HG03045 (cell line): ENCODE data around the gene MCC.

ENCODE experiments used
- ATAC-seq: cut with Tn5 transposase; IDR thresholded peaks from one replicate; pipeline ENCODE4 v1.9.1; 2021; ENCODE audit warnings: mild to moderate bottlenecking, moderate library complexity; ENCODE audit not compliant: unreplicated experiment

MCC gene

DNA sequence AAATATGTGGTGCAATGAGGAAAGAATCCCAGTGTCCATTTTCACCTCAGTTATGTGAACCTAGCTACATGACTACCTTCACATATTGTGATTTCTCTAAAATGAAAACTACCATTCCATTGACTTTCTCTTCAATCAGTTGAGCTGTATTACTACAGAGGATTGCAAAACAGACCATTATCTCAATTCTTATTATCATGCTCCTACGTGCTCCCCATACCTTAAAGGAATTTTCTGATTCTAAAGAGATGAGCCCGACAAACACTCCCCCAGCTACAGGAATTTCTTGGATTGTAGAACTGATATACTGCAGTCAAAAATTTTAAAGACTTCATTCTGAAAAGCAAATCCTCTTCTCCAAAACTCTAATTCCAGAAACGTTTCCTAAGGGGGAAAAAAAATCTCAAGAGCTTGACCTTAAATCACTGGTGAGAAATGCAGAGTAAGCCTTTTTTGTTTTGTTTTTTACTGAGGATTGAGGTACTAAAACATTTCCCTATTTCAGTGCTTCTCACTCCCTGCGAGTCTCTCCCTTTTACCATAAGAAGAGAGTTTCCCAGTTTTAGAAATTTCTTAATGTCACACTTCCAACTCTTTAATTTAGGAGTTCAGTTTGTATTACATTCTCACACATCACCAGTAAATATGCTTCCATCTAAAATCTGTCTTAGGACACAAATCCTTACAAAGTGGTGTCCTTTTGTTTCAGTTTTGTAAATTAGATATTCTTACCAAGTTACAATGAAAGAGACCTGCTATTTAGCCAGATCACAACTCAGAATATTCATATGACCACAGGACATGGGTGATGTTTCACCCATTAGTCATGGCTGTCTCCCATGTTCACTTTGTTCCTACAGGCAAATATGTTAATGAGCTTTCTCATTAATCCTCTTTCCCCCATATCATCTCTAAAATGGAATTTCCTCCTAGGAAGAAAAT lies 257.3 kb downstream of the MCC start:
- no peak for ATAC-seq

DNA sequence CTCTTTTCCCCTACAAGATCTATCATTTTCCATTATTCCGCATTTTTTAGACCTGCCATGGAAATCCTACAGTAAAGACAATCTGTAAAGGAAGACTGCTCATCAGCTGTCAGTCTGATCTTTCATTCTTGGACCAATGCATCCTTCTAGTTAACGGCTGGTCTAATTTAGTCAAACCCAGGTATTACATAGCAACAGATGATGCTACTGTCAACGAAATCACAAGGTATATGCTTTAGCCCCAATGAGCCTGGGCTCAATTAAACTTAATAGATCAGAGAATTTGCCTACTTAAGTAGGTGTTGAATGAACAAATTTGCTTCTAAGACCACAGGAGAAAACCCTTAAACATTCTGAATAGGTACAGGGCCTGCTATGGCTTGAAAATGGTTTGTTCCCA lies 260.5 kb downstream of the MCC start:
- no peak for ATAC-seq

DNA sequence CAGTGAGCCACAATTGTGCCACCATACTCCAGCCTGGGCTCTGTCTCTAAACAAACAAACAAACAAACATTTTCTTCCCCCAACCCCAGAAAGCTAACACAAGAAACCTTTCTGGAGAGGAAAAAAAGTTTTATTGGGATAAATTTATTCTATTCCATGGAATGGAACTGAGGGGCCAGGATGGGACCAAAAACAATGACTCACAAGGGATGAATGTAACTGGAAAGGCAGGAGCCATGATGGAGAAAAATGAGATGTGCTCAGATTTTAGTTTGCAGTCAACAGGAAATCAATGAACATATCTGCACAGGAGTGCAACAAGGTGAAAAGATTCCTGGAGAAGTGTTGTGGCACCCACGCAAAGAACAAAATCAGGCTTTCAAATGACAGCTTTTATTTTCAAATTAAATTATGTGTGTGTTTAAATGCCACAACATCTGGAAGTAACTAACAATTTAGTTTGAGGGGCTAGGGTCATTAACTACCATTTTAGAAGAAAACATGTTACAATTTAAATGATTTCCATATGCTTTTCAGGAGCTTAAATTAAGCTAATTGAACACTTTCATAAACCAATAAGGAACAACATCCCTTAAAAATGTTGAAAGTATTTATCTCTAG lies 262.0 kb downstream of the MCC start:
- ATAC-seq = no peak

DNA sequence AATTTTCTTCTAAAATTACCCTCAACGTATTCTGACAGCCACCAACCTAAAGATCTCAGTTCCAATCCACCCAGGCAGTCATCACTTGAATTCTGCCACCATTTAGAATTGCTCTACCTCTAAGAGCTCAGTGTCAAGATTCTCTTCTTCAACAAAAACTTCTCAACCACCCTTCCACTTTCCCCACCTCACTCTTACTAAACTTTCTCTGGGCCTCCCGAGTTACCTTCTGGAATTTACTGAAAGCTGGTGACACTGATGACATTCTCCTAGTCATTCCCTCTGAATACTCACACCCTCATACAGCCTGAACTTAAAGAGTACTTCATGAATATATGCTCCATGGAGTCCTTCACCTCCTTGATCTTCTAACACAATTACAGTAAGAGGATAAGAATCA lies 263.0 kb downstream of the MCC start:
- no peak for ATAC-seq

DNA sequence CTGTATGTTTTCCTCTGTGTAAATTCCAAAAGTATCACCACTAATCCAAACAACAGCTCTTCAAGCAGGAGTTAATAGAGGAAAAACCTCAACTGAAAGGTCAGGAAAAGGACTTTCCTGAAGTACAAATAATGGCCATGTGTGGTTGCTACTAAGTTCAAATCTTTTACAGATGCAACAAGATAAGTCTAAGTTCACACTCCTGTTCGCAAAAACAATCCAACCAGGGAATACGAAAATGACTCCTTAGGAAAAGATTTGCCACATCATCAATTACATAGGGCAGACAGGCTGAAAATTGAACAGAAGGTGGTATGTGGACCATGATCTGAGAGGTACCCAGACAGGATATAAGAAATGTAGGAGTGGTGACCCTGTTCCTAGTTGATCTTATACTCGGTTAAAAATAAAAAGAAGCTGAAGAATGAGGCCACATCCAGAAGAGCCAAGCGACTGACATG lies 263.6 kb downstream of the MCC start:
- ATAC-seq = no peak

DNA sequence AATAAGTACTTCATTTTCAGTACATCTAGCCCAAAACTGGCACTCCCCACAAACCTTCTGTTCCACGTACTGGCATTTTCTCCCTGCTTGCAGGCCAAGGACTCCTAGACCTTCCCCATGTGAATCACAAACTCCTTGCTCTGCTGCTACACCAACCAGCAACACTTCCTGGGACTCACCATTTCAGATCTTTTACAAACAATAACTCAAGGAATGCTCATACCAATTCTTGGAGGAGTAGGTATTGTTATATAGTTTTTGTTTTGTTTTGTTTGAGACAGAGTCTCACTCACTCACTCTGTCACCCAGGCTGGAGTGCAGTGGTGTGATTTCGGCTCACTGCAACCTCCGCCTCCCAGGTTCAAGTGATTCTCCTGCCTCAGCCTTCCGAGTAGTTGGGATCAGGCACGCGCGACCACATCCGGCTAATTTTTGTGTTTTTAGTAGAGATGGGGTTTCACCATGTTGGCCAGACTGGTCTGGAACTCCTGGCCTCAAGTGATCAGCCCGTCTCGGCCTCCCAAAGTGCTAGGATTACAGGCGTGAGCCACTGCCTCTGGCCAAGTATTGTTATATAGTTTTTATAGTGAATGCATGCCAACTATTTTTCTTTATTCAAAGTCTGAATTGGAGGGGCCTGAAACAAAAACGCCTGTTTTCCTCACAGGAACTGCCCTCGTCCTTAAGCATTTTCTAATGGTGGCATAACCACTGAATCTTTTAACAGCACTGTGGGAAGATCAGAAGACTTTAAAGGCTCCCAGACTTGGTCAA lies 264.2 kb downstream of the MCC start:
- no peak for ATAC-seq

DNA sequence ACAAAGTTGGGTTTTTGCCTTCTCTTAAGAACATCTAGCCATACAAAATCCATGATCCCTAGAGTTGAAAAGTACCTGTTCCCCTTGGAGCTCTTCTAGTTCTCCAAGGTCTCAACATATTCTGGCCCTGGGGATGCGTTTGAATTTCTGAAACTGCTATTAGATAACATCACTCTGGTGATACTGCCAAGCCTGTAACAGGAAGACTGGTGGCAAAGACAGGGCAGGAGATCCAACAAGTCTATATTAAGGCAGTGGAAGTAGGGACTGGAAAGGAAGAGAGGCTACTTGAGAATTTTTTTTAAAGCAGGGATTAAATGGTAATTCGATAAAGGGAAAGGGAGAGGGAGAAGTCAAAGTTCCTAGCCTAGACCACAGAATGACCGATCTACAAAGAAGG lies 264.9 kb downstream of the MCC start:
- ATAC-seq = no peak

DNA sequence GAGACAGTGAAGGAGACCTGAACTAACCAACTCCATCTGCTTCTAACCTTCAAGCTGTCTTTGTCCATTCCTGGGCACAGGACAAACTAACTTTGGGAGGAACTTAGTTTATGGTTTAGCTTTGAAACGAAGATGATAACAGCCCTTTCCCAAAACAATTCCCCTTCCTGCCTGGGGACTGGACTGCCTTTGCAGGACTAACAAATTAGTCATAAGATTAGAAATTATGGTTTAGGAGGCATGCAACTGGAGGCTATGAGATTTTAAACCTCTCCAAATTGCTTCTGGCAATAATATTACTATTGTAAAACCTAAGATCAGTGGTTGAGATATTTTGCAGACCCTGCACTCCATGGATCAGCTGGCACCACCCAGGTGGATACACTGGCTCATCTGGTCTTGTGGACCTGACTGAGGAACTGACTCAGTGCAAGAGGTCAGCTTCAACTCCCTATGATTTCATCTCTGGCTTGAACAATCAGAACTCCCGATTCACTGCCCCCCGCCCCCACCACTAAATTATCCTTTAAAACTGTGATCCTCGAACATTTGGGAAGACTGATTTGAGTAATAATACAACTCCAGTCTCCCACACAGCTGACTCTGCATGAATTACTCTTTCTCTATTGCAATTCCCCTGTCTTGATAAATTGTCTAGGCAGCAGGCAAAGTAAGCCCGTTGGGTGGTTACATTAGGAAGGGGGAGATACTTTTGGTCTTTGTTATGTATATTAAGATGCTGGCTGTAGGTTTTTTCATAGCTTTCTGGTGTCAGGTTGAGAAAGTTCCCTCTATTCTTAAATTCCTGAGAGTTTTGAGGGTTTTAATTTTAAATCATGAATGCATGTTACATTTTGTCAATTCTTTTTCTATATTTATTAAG lies 266.7 kb downstream of the MCC start:
- ATAC-seq = no peak

DNA sequence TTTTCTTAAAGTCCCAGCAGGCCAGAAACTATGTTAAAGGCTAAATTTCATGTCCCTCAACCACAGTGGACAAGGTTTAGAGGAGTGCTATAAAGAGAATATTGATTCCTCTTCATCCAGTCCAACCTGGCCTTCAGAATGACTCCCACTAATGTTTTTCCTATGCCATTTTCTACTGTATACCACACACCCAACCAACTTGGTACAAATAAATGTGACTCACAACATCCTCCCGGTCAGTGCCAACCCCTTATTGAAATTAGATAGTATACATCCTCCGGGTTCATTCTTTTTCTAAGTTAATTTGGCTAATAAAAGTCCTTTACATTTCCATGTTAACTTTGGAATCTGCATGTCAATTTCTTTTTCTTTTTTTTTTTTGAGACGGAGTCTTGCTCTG lies 268.6 kb downstream of the MCC start:
- no peak for ATAC-seq

DNA sequence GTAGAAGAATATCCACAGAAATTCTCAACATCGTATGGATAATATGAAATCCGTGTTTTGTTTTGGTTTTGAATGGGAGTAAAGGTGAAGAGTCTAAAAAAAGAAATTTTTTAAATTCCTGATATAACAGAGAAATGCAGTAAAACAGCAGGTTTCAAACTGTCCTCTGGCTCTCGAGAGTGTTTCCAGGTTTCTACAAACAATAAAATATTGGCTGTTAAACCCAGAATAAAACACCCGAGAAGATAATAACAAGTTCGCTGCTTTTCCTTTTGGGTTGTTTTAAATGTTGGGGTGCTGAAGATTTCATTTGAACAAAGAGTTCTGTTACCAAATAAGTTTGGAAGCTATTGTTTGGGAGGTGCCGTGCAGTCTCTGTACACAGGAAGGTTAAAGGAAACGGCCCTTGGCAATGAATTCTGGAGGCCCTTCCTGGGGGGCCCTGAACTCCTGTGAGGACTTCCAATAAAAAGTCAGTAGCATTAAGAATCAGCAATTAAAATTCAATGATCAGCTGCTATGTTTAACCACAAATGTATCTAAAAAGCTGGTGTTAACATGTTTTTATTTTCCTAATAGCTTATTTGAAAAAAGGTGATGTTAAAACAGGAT lies 269.2 kb downstream of the MCC start:
- ATAC-seq = no peak

DNA sequence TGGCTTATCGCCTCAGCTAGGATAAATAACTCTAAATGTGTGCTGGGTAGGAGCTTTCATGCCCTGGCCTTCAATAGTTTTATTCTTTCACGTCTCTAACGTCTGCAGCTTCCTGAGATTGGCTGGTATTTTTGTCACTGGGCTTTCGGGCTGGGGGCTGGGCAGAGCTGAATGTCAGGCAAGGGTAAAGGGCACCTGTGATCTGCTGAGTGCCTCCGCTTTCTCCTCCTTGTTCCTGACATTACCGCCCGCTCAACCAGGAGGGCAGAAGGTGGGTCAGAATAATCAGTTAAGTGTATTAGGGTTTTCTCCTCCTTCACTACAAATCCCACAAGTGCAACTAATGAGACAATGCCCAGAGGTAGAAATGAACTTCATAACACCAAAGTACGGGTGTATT lies 270.1 kb downstream of the MCC start:
- no peak for ATAC-seq

DNA sequence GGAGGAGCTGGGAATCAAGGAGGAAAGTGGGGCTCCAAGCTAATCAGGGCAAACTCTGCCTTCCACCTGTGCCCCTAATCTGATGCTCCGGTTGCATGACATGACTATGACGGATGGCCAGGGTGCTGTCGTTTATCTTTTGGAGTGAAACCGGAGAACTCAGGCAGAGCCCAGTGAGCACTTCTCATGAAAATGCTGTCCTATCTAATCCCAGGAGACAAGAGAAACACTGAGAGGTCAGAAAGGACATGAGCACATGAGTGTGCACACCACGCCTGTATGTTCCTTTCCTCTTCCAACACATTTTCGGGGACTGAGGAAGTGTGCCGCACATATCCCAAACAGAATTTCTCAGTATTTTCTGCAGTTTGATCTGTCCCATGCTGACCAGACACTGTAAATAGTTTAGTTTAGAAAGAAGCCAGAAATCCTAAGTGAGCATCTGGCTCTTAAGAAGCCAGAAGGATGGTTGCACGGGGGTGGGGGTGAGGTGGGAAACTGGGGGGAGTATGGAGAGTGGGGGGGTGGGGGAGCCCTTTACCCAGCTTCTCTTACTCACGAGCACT lies 270.6 kb downstream of the MCC start:
- ATAC-seq = no peak

DNA sequence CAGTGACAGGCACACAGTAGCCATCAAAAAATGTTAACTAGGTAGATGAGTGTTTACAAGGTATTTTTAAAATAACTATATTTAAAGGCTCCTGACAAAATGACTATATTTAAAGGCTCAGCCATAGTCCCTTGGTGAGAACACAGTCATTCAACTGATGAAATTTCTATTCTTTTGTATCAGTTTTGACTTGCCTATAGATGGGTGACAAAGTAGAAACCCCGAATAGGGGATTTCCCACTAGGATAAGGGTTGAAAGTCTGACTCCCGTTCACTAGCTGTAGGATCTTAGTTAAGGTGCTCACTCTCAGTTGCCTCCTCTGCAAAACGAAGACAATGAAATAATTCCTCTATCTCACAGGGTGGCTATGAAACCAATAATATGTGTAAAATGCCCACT lies 271.7 kb downstream of the MCC start:
- no peak for ATAC-seq

DNA sequence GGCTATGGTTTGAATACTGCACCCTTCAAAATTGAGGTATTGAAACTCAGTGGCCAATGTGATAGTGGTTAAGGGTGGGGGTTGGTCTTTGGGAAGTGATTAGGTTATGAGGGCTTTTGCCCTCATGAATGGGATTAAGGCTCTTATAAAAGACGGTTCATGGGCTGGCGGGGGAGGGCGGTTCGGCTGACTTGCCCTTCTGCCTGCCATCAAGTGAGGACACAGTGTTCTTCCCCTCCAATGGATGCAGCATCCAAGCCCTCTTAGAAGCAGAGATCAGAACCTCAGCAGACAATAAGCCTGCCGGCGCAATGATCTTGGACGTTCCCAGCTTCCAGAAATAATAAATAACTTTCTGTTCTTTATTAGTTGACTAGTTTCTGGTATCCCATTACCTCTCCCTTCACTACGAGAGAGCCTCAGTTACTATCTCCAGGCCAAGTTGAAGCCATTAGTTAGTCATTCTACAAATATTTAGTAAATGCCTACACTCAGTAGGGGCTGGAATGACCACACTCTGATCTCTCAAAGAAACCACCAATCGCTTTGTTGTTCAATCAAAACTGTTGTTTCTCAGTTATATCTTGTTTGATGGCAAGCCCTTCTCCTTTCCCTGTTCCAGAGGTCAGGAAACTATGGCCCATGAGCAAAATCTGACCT lies 272.7 kb downstream of the MCC start:
- ATAC-seq = no peak

DNA sequence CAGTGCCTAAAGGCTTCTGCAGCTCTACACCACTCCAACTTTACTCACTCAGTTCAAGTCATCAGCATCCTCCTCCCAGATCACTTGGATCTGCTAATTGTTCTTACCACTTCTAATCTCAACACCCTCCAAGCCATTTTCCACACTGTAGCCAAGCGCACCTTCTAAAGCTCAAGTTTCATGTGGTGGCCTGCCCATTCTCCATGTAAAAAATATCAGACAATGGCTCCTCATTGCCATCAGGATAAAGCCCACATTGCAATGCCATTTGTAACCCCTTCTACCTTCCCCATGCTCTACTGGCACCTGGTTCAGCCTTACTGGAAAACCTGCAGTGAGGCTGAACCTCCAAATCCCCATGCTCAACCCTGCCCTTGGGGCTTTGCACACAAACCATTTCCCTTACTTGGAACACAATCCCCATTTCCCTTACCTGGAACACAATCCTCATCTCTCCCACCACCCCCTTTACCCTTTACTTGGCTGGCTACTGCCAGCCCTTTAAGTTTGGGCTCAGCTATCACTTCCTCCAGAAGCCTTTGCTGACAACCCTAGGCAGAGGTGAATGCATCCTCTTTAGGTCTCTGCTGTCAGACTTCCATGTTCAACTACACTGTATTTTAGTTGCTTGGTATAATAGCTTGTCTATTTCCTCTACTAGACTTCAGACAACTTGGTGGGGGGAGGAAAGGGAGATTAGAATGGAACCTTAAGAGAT lies 273.5 kb downstream of the MCC start:
- no peak for ATAC-seq

DNA sequence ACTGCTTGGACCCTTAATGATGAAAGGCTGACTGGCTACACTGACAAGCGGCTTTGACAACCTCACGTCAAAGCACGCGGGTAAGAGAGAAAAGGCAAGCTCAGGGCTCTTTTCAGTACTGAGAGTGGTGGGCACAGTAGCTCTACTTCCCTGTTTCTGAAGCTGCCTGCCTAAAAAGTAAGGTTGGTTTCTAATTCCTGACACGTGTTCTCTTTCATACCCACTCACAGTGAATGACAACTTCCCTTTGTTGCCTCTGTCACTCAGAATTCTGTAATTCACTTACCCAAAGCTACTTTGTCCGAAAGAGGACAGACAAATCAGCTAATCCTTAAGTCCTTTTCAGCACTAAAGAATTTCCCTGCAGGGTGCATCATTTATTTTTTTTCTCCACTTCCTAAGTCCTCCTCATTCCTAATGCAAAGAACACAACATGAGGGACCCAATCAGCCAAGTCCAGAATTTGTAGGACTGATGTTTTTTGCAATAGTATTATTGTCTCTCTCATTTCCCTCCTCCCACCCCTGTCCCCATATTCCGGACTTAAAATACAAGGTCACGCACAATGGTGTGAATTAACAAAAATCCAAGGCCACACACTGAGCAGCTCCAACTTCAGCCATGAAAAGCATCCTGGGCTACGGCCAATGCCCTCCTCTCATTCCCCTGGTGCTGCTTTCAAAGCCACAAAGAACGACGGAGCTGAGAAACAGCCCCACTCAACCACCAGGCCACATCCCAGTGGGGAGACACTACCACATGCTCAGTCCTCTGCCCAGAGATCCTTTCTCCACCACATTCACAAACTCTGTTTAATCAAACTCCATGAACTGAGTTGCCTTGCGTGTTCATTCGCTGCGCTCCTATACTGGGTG lies 274.5 kb downstream of the MCC start:
- no peak for ATAC-seq

DNA sequence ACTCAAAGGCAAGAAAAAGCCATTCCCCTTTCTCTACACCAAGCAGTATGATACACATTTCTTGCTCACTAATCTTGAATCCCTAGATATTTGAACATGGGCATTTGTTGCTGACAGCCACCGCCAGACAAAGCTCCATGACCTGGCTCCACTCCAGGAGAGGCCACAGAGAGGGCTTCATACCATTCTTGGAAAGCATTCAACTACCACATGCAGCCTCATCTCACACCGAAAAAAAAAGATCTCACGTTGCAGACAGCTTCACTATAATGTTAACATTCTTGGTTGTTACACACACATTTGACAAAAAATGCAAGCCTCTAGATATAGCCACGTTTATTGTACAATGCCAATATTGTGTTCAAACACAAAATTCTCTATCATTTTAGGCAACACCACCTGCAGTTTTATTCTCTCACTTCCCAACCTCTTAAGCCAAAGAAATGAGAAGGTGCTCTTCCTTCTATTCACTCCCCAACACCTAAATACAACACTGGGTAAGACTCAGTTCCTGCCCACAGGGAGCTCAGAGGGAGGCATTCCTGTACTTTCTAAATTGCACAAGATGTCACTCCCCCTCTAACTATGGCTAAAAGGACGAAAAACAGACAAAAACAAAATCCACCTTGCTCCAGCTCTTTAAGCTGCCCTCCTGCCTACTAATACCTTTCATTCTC lies 275.9 kb downstream of the MCC start:
- no peak for ATAC-seq
